Esophagus squamous epithelium (tissue), 4 donors: Measurements from ENCODE around the gene OS9.

ENCODE experiments used
- CTCF ChIP-seq, 6 experiments: fragments of 450-650 bp in 4 of 6; fragments of 200-600 bp in 2 of 6; sonication (generic) in 2 of 6; IDR thresholded peaks; one replicate each; pipeline ENCODE4 v1.5.1; 2016 to 2019; ENCODE audit warnings: antibody characterized with exemption in 6 of 6, mild to moderate bottlenecking in 4 of 6, moderate library complexity in 4 of 6
- POLR2A ChIP-seq, 4 donors: fragments of 450-650 bp; IDR thresholded peaks; one replicate each; pipeline ENCODE4 v1.6.1; 2017; ENCODE audit warnings: antibody characterized with exemption in 4 of 4, mild to moderate bottlenecking in 4 of 4, moderate library complexity in 3 of 4

GRCh38 chr12:57751788-57752667 lies 58.1 kb downstream of the OS9 start, which contains the start of gene CDK4:
- TF ChIP-seq CTCF (IDR thresholded peaks at IDR 0.05) (peak in 2 of 6 experiments; percentile 3 to 35), POLR2A (IDR thresholded peaks at IDR 0.05) (peak in 3 of 4 donors; percentile 58 to 78 (median 65))
